Measurements from ENCODE around the gene EIF5. TPM values are rescaled to one million over a fixed set of nuclear protein-coding genes. Genes with fewer than 3 reads are reported as not detected.
A peak's percentile ranks its signal among the peaks of the same experiment; 100 is the strongest.

The EIF5 gene
- polyA plus RNA-seq, 1 experiment: 282 TPM

DNA sequence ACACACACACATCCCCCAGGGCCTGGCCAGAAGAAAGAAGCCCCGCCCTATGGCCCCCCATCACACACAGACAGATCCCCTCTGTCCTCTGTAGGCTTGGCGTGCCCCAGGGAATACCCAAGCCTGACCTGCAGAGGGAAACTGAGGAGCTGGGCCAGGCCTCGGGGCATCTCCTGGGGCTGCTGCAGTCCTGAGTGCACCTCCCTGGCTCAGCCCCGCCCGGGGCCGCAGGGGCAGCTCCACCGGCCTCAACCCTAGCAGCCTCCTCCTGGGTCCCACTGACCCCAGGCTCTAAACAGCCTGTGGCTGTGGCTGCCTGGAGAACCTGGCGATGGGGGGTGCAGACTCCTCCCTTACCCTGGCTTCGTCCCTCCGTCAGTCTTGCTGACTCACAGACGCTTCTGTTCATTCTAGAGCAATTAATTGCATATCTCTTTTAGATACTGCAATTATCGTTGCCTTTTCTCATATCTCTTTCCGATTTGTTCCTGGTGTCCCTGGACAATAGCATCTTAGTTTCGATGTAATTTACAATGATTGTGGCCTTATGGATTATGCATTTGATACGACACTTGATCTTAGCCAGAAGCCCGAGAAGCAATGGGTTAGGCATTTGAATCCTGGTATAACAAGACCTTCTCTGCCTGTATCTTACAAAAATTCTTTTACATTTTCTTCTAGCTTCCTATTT lies 45.8 kb upstream of the EIF5 start:
- H3K36me3 ChIP-seq (ENCODE audit: control insufficient read depth, insufficient read depth, low read length): no peaks in the 10 kb centered on the region
- ChIA-PET POLR2A (no interaction called here), CTCF (interaction anchor here (1.2 to 16.3 kb wide), 2 partner anchors 99 to 185 kb away, joined by 3 to 315 read pairs; no protein-coding TSS in a partner anchor)
- peaks cover 15% of the 10 kb centered on the region for H3K27me3 ChIP-seq (ENCODE audit: control insufficient read depth, insufficient read depth, low read length)
- no peak overlapping the region for H3K4me3 ChIP-seq (ENCODE audit: low read depth, low read length)
- TF ChIP-seq, protein P1, sequence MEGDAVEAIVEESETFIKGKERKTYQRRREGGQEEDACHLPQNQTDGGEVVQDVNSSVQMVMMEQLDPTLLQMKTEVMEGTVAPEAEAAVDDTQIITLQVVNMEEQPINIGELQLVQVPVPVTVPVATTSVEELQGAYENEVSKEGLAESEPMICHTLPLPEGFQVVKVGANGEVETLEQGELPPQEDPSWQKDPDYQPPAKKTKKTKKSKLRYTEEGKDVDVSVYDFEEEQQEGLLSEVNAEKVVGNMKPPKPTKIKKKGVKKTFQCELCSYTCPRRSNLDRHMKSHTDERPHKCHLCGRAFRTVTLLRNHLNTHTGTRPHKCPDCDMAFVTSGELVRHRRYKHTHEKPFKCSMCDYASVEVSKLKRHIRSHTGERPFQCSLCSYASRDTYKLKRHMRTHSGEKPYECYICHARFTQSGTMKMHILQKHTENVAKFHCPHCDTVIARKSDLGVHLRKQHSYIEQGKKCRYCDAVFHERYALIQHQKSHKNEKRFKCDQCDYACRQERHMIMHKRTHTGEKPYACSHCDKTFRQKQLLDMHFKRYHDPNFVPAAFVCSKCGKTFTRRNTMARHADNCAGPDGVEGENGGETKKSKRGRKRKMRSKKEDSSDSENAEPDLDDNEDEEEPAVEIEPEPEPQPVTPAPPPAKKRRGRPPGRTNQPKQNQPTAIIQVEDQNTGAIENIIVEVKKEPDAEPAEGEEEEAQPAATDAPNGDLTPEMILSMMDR (IDR thresholded peaks at IDR 0.05; ENCODE audit: insufficient read depth, low read depth, low read length): no peak
- no peak for DNase-seq (ENCODE audit: low read depth)

DNA sequence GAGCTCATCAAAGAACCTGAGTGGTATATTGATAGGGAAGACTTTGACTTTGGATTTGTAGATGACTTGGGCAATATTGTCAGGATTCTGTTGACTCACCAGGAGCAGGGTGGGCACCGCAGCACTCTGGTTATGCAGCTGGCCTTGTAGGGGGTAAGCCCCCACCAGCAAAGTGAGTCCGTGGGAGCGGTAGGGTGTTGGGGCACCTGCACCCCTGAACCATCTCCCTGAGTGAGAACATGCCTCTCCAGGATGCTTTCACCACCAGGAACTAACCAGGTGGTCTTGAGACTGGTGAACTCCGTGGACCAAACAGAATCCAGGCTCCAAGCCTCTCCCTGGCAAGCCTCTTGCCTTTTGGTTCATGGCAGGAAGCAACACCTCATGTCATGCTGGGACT lies 44.0 kb upstream of the EIF5 start:
- H3K27me3 ChIP-seq (ENCODE audit: control insufficient read depth, insufficient read depth, low read length): peaks cover 15% of the 10 kb centered on the region
- POLR2A ChIA-PET: no interaction called here
- TF ChIP-seq, protein P1 (IDR thresholded peaks at IDR 0.05; ENCODE audit: insufficient read depth, low read depth, low read length): no peak
- no peak for DNase-seq (ENCODE audit: low read depth)
- no peaks in the 10 kb centered on the region for H3K36me3 ChIP-seq (ENCODE audit: control insufficient read depth, insufficient read depth, low read length)
- CTCF ChIA-PET: interaction anchor here (1.2 to 16.3 kb wide), 8 partner anchors 7 to 214 kb away, joined by 3 to 315 read pairs (median 4); no protein-coding TSS in a partner anchor
- no peak overlapping the region for H3K4me3 ChIP-seq (ENCODE audit: low read depth, low read length)

DNA sequence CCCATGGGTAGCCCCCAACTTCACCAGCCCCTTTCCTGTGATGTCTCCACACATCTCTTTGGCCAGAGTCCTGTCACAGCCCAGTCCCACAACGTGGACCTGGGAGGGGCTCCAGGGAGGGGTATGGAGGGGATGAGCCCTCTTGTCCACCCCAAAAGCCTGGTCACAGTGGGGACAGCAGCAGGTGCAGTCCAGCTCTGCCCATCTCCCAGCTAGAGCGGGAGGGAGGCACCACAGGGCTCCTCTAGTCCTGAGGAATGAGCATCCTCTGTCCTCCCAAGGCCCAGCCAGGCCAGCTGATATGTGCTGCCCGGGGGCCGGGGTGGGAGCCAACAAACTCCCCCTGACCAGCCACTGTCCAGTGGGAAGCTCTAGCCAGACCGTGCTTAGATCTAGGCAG lies 43.5 kb upstream of the EIF5 start:
- DNase-seq (ENCODE audit: low read depth): no peak
- TF ChIP-seq, protein P1 (IDR thresholded peaks at IDR 0.05; ENCODE audit: insufficient read depth, low read depth, low read length): no peak
- ChIA-PET POLR2A (no interaction called here), CTCF (interaction anchor here (1.0 to 16.3 kb wide), 11 partner anchors 8 to 214 kb away, joined by 3 to 315 read pairs (median 4); no protein-coding TSS in a partner anchor)
- Histone ChIP-seq H3K27me3 (ENCODE audit: control insufficient read depth, insufficient read depth, low read length) (peaks cover 15% of the 10 kb centered on the region), H3K4me3 (ENCODE audit: low read depth, low read length) (no peak overlapping the region), H3K36me3 (ENCODE audit: control insufficient read depth, insufficient read depth, low read length) (no peaks in the 10 kb centered on the region)

DNA sequence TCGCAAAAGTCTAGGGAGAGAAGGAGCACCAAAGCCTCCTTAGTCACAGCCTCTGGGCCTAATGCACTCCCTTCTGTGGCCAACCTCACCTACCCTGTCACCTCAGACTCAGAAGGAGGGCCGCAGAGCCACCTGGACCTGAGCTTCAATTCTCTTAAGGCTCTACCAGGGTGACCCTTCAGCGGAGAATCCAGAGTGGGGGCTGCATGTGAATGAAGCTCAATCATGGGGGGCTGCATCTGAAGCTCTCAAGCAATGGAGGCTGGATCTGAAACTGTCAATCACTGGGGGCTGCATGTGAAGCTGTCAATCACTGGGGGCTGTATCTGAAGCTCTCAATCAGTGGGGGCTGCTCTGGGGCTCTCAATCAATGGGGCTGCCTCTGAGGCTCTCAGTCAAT lies 43.1 kb upstream of the EIF5 start:
- Histone ChIP-seq H3K4me3 (ENCODE audit: low read depth, low read length) (no peak overlapping the region), H3K27me3 (ENCODE audit: control insufficient read depth, insufficient read depth, low read length) (peaks cover 15% of the 10 kb centered on the region), H3K36me3 (ENCODE audit: control insufficient read depth, insufficient read depth, low read length) (no peaks in the 10 kb centered on the region)
- ChIA-PET CTCF (interaction anchor here (0.5 to 16.3 kb wide), 14 partner anchors 8 to 255 kb away, joined by 3 to 315 read pairs (median 4); partner anchors contain the start of gene LBHD2), POLR2A (interaction anchor here (1.1 kb wide), 1 partner anchor 186 kb away, joined by 5 read pairs; no protein-coding TSS in a partner anchor)
- DNase-seq (ENCODE audit: low read depth): no peak
- TF ChIP-seq, protein P1 (IDR thresholded peaks at IDR 0.05; ENCODE audit: insufficient read depth, low read depth, low read length): no peak

DNA sequence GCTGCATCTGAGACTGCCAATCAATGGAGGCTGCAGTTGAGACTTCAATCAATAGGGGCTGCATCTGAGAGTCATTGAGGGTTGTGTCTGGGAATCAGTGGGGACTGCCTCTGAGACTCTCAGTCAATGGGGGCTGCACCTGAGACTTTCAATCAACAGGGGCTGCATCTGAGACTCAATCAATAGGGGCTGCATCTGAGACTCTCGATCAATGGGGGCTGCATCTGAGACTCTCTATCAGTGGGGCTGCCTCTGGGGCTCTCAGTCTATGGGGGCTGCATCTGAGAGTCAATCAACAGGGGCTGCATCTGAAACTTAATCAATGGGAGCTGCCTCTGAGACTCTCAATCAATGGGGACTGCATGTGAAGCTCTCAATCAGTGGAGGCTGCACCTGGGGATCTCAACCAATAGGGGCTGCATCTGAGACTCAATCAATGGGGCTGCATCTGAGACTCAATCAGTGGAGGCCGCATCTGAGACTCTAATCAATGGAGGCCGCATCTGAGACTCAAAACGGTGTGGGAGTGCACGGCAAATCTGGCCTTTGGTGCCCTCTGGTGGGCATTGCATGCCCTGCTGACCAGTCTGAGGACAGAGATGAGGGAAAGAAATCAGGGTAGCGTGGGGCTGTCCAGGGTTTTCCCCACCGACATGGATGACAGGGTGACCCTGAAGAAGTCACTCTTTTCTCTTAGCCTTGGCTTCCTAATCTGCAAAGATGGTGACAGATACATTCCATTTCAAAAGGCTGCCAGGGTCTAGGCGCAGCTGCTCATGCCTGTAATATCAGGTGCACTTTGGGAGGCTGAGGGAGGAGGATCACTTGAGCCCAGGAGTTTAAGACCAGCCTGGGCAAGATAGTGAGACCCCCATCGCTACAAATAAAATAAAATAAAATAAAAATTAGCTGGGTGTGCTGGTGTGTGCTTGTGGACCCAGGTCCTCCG lies 41.3 kb upstream of the EIF5 start:
- CTCF ChIA-PET: interaction anchor here (0.6 to 16.3 kb wide), 26 partner anchors 10 to 518 kb away, joined by 3 to 315 read pairs (median 4); partner anchors contain the start of gene LBHD2
- POLR2A ChIA-PET: no interaction called here
- Histone ChIP-seq H3K27me3 (ENCODE audit: control insufficient read depth, insufficient read depth, low read length) (peaks cover 11% of the 10 kb centered on the region), H3K36me3 (ENCODE audit: control insufficient read depth, insufficient read depth, low read length) (no peaks in the 10 kb centered on the region), H3K4me3 (ENCODE audit: low read depth, low read length) (no peak overlapping the region)
- DNase-seq (ENCODE audit: low read depth): no peak
- TF ChIP-seq, protein P1 (IDR thresholded peaks at IDR 0.05; ENCODE audit: insufficient read depth, low read depth, low read length): peak; percentile 96
